Mesenteric fat pad (tissue), 1 donor: ENCODE results near the gene CLDN16. TPM values are rescaled to one million over a fixed set of nuclear protein-coding genes. Genes with fewer than 3 reads are reported as not detected.

ENCODE experiments used
- DNase-seq: peaks from one replicate; pipeline ENCODE4 v3.0.0-alpha.2; 2020; ENCODE audit warnings: low spot score
- total RNA-seq: library from RNA; stranded (reverse); fragmentation: NEBNext Ultra II Directional; extraction: Animal tissue kit (Norgen Biotek cat#: 25700); gene quantifications from one replicate; pipeline ENCODE4 v1.2.1, GENCODE V29; 2021
- donor health status: DM: yes; HTN: yes; CAD: no.

CLDN16 gene
- total RNA-seq, 1 donor from 2014 or later = not detected

DNA sequence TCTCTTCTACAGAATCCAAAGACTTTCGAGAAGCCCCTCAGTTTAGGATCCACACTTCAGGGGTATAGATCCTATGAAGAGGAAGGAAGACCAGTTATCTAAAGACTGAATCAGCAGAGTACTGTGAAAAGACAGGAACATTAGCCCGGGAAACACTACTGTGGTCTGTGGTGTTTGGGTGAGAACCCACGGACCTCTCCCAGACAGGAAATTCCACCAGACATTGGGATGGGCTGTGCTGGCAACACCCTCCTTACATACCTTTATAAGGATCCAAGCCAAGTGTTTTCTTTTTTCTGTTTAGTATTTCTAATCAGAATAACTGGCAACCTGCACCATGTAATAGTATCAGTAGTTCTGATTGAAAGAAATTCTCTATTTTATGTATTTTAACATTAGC lies 47.7 kb downstream of the CLDN16 start:
- DNase-seq = no peak

DNA sequence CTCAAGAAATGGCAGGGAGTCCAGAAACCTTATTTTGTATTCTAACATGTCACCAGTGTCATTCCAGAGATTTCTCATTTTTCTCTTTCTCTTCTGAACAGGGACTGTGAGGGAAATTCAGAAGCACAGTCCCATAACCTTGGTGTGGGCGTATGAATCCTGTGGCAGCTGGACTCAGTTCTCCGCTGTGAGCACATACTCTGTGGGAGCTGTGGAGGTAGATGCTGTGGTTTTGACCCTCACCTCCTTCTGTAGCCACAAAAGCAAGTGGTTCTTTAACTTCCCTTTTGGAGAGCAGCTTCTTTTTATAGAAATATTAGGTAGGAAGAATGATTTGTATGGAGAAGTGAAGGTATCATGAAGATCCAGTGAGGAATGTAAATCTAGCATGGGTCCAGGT lies 48.4 kb downstream of the CLDN16 start:
- no peak for DNase-seq

DNA sequence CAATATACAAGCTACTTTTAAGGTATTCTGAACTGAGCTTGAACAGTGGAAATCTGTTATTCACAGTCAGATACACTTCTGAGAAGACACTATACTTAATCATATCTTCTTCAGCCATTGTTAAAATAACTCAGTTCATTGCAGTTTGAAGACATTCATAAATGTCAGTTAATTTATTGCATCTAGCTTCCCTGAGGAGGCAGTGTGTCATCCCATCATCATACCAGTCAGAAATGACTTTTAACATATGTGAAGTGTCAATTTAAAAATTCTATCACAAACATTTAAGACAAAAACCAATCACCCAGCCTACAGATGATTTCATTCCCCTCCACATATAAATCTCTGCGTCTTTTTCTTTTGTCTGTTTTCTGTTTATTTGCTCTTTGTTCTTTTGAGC lies 54.3 kb downstream of the CLDN16 start:
- DNase-seq = no peak

DNA sequence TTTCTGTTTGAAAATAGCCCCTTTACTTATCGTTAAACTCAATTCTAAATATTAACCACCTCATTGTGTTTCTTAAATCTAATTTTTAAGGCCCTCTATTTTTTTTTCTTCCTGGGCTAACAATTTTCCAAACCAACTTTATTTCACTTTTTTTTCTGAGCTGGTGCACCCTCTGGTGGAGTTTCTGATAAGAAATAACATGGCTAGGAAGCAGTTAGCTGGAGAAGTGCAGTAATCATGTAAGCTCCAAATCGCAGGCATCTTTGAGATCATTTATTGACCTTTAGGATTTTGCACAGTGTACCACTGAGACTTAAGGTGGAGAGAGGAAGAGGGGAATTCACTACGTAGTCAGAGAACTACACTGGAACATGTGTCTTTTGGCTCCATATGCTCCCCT lies 55.3 kb downstream of the CLDN16 start:
- no peak for DNase-seq

DNA sequence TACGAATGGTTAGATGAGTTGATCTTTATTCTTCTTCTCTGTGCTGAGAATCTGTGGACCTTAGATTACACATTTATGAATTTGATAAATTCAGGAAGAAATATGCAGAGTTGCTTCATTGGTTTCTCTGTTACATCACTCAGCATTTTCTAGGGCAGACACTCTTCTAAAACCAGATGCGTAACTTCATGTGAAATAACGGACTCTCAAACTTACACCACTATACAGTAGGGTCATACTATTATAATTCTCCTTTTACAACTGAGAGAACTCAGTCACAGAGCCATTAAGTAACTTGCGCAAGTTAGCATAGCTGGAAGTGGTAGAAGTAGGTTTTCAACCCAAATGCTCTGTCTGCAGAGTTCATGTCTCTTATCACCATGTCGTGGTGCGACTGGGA lies 56.0 kb downstream of the CLDN16 start:
- no peak for DNase-seq

DNA sequence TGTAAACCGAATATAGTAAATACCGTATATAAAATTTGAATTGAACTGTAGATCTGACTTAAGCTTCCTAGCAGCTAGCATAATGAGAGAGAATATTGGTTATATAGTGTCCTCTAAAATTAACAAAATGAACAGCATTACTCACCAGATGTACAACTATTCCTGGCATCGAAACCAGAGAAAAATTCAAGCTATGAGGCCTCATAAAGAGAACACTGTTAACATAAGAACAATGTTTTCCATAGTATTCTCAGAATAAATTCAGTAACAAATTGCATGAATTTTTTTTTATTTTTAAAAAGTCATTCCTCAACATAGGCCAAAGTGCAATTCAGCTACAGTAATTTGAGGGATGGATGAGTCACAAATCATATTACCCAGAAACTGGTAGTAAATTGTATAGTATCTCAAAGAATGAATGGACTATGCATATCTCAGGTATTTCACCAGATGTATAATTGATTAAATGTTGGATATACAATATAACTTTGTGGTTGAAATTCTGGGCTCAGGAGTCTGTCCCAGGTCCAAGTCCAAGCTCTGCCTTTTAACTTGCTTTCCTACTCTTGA lies 56.7 kb downstream of the CLDN16 start:
- no peak for DNase-seq

DNA sequence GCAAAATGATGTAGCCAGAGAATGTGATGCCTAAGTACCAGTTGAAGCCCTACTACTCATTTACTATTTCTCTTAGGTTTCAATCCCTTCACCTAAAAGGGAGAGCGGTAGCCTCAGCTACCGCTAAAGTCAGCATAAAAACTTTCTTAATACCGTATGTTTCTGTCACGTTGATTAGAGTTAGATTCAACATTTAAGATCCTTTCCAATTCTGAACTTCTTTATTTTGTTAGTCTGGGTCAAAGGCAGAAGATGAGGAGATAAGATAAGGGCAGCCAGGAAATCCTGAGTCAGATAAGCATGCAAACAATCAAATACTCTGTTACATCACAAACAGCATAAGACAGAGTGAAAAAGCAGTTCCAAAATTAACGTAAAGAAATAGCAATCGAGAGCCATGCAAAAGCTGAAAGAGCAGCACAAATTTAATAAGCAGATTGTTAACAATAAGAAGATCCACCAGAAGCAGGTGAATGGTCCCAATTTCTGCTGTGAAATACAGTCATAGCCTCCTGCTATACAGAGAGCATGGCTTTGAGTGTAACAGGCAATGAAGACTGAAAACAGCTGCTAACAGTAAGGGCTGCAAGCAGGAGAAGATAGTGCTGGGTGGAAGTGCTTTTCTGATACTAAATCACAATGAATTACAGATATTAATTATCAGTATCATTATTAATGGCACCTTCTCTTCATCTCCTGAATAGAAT lies 58.8 kb downstream of the CLDN16 start:
- DNase-seq = no peak

DNA sequence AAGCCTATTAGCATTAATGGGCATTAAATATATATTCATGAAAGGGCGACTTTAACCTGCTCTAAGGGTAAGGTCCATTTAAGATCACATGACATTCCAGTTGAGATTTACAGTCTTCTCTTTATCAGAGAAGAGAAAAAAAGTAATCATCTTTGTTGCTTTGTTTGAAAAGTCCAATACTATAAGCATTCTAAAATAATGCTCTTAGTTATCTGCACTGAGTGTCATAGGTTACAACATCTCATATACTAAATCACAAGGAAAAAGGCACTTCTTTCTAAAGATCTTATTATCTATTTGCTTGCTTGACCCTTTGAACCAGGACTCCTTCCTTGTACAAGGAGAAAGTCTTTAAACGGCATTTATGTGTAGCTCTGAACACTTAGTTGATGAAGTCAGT lies 60.3 kb downstream of the CLDN16 start:
- no peak for DNase-seq

DNA sequence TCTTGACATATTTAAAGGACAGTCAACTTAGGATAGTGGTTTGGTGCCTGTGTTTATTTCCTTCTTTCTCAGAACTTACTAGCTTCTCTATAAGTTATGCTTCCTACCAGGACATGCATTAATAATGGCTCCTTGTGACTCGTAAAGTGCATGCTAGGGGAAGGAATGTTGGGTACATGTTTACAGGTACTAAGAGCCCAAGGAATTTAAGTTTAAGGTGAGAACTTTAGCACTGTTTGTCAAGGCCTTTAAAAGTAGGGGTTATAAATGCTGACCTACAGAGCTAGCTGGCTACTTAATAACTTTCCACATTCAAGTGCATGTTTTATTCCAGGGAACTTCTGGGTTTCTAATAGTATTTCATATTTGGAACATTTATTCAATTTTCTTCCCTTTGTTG lies 61.8 kb downstream of the CLDN16 start, which contains the start of gene TMEM207:
TMEM207 (minus strand) TSS at position 101 of the 400 bp plus-strand sequence; CDS start at position 9, 92 bp downstream.
- no peak for DNase-seq

DNA sequence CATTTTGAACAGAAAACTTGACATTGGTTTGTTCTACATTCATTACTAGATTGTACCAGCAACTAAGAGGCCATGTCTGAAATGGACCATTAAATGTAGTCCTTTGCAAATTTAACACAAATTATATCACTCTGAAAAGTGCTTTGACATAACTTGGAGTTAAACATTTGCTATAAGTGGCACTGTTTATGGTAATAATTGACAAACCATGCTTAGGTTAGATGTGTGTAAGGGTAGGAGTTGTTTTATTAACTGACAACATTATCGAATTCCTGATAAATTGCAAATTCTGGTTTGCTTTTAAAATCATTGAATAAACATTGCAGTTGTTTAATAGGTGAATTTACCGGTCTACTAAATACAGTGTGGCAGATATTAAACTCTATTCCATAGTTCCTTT lies 67.9 kb downstream of the CLDN16 start:
- no peak for DNase-seq

DNA sequence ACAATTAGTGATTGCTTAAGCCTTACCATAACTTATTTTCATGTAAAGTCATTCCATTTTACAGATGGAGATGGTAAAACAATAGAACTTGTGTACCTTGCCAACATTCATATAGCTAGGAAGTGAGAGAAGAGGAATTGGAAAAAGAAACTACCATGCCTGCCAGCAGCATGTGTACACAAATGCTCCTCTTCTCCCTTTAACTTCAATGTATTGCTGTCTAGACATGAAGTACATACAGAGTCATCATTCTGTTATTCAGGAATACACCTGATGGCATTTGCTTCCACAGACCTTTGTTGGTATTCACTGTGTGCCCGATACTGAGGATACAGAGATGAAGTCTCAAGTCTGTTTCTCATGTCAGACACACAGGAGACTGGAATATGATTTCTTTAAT lies 68.8 kb downstream of the CLDN16 start:
- no peak for DNase-seq

DNA sequence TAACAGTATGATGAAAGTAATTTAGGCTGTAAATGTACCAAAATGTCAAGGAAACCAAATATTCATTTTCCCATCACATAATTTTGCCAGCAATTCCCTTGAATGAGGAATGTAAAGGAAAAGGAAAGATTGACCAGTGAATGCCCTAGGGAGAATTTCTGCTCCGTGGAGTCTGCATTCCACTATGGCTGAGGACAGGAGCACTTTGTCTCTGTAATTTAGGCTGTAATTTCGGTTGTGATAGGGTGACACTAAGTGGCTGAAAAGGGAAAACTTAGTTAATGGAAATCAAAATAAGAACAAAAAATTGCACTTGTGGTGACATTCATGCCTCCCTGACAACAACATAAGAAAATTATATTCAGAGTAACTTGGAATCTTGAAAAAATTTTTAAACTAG lies 70.1 kb downstream of the CLDN16 start:
- DNase-seq = no peak

Other genes with a start within 250 kb of the CLDN16 start
- 0.10 TPM for gene CLDN1, start 65.7 kb upstream of the CLDN16 start, total RNA-seq
- not detected for gene TMEM207, start 61.7 kb downstream of the CLDN16 start, total RNA-seq
- gene IL1RAP, start 125.9 kb downstream of the CLDN16 start, total RNA-seq = 21.5 TPM